ENCODE data around the gene IGF2R. TPM values are rescaled to one million over a fixed set of nuclear protein-coding genes. Genes with fewer than 3 reads are reported as not detected.
A peak's percentile ranks its signal among the peaks of the same experiment; 100 is the strongest.
"Not testable (repeated sequence)": the region's sequence is repeated elsewhere in the genome, so short reads cannot be mapped to it uniquely, and the experiment has no call there.

Gene IGF2R
- 81.5 TPM for polyA plus RNA-seq
- long read RNA-seq, donor 1, partial matches to known transcripts, result 36 of 38 reads
- long read RNA-seq, donor 1, other reads (novel, unspliced or antisense), result 0 of 38 reads
- long read RNA-seq, donor 2, full-length matches to known transcripts, result 5 of 15 reads
- long read RNA-seq, donor 2, partial matches to known transcripts, result 10 of 15 reads
- long read RNA-seq, donor 2, other reads (novel, unspliced or antisense), result 0 of 15 reads
- long read RNA-seq, donor 3, full-length matches to known transcripts, result 3 of 134 reads
- long read RNA-seq, donor 3, partial matches to known transcripts, result 131 of 134 reads
- long read RNA-seq, donor 3, other reads (novel, unspliced or antisense), result 0 of 134 reads
- long read RNA-seq, donor 4, result 0 reads
- long read RNA-seq, donor 5, result 0 reads
- long read RNA-seq, donor 6, full-length matches to known transcripts, result 1 of 20 reads
- long read RNA-seq, donor 6, partial matches to known transcripts, result 19 of 20 reads
- long read RNA-seq, donor 6, other reads (novel, unspliced or antisense), result 0 of 20 reads
- long read RNA-seq, donor 7, partial matches to known transcripts, result 0 of 2 reads
- long read RNA-seq, donor 7, other reads (novel, unspliced or antisense), result 0 of 2 reads
- long read RNA-seq, donor 8, partial matches to known transcripts, result 13 of 17 reads
- long read RNA-seq, donor 8, other reads (novel, unspliced or antisense), result 0 of 17 reads
- long read RNA-seq, donor 9, full-length matches to known transcripts, result 1 of 1 reads
- long read RNA-seq, donor 9, partial matches to known transcripts, result 0 of 1 reads
- long read RNA-seq, donor 9, other reads (novel, unspliced or antisense), result 0 of 1 reads
- long read RNA-seq, donor 10, partial matches to known transcripts, result 33 of 34 reads
- long read RNA-seq, donor 10, other reads (novel, unspliced or antisense), result 0 of 34 reads
- long read RNA-seq, donor 11, full-length matches to known transcripts, result 1 of 1 reads
- long read RNA-seq, donor 11, partial matches to known transcripts, result 0 of 1 reads
- long read RNA-seq, donor 11, other reads (novel, unspliced or antisense), result 0 of 1 reads

- Histone ChIP-seq H3K4me1 (ENCODE audit: control insufficient read depth, insufficient read depth, low read length) (peaks cover 16% of the 10 kb centered on the region), H3K27ac (ENCODE audit: low read length) (peak within 1 kb of the TSS; percentile 93), H3K36me3 (ENCODE audit: control insufficient read depth, insufficient read depth, low read length) (no peaks in the 10 kb centered on the region), H3K27me3 (ENCODE audit: control insufficient read depth, insufficient read depth, low read length) (peaks cover 21% of the 10 kb centered on the region), H3K4me3 (ENCODE audit: low read length) (peak within 1 kb of the TSS; percentile 81), H3K9me3 (ENCODE audit: control insufficient read depth, low read depth, low read length) (no peaks in the 10 kb centered on the region)
- no CpG with 5 or more reads among the region's 68 CpGs for WGBS (ENCODE audit: insufficient coverage, low lambda C conversion rate)
- peak; percentile 91 for DNase-seq
Observed at GRCh38 chr6:159968295-159969203, at the start of gene IGF2R. Gene IGF2R, plus strand, starts transcription at chr6:159969082. Its CDS starts 165 bp downstream, at chr6:159969247.

- Histone ChIP-seq H3K4me1 (ENCODE audit: control insufficient read depth, insufficient read depth, low read length) (no peaks in the 10 kb centered on the region), H3K36me3 (ENCODE audit: control insufficient read depth, insufficient read depth, low read length) (no peaks in the 10 kb centered on the region), H3K4me3 (ENCODE audit: low read length) (no peak overlapping the region), H3K9me3 (ENCODE audit: control insufficient read depth, low read depth, low read length) (no peaks in the 10 kb centered on the region), H3K27me3 (ENCODE audit: control insufficient read depth, insufficient read depth, low read length) (no peaks in the 10 kb centered on the region), H3K27ac (ENCODE audit: low read length) (no peak overlapping the region)
- WGBS (ENCODE audit: insufficient coverage, low lambda C conversion rate), result 100% methylated on average over 2 of the region's 6 CpGs
- DNase-seq, result no peak
Observed at GRCh38 chr6:159919800-159920199, 49.1 kb upstream of the IGF2R start.

GRCh38 chr6:159924150-159924549 lies 44.7 kb upstream of the IGF2R start:
- H3K9me3 ChIP-seq (ENCODE audit: control insufficient read depth, low read depth, low read length); H3K27ac ChIP-seq (ENCODE audit: low read length); H3K27me3 ChIP-seq (ENCODE audit: control insufficient read depth, insufficient read depth, low read length); DNase-seq; H3K4me1 ChIP-seq (ENCODE audit: control insufficient read depth, insufficient read depth, low read length); H3K4me3 ChIP-seq (ENCODE audit: low read length); H3K36me3 ChIP-seq (ENCODE audit: control insufficient read depth, insufficient read depth, low read length): not testable (repeated sequence)
- WGBS (ENCODE audit: insufficient coverage, low lambda C conversion rate), result no CpG with 5 or more reads among the region's 2 CpGs

GRCh38 chr6:159926542-159927203 lies 42.2 kb upstream of the IGF2R start:
- peaks cover 3% of the 10 kb centered on the region for H3K4me1 ChIP-seq (ENCODE audit: control insufficient read depth, insufficient read depth, low read length)
- no peak for DNase-seq

DNA sequence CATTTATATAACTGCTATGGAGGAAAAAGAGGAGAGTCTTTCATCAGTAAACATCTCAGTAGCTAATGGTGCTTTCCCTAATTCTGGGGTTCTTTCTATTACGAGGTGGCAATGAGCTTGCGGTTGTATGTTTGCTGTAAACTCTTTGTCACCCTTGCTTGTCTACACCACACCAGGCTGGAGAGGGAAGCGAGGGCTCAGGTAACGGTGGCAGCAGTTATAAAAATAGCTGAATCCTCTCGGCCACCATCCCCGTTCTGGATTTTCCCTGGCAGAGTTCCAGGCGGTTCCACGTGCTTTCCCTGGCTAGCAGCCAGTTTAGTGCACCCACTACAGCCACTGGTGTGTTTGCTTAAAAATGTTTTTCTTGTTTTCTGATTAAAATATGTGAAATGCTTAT lies 39.1 kb upstream of the IGF2R start:
- no peak overlapping the region for H3K27ac ChIP-seq (ENCODE audit: low read length)
- H3K27me3 ChIP-seq (ENCODE audit: control insufficient read depth, insufficient read depth, low read length), result peaks cover 10% of the 10 kb centered on the region
- H3K9me3 ChIP-seq (ENCODE audit: control insufficient read depth, low read depth, low read length), result no peaks in the 10 kb centered on the region
- DNase-seq, result peak in 1 of 2 donors; percentile 51
- no CpG with 5 or more reads among the region's 8 CpGs for WGBS (ENCODE audit: insufficient coverage, low lambda C conversion rate)
- no peaks in the 10 kb centered on the region for H3K36me3 ChIP-seq (ENCODE audit: control insufficient read depth, insufficient read depth, low read length)
- H3K4me1 ChIP-seq (ENCODE audit: control insufficient read depth, insufficient read depth, low read length), result peaks cover 3% of the 10 kb centered on the region
- no peak overlapping the region for H3K4me3 ChIP-seq (ENCODE audit: low read length)

More at GRCh38 chr6:159926542-159927203, 42.2 kb upstream of the IGF2R start:
- H3K36me3 ChIP-seq (ENCODE audit: control insufficient read depth, insufficient read depth, low read length), result no peaks in the 10 kb centered on the region
- no CpG with 5 or more reads among the region's 5 CpGs for WGBS (ENCODE audit: insufficient coverage, low lambda C conversion rate)
- H3K27me3 ChIP-seq (ENCODE audit: control insufficient read depth, insufficient read depth, low read length), result peaks cover 3% of the 10 kb centered on the region
- H3K4me3 ChIP-seq (ENCODE audit: low read length), result no peak overlapping the region
- no peaks in the 10 kb centered on the region for H3K9me3 ChIP-seq (ENCODE audit: control insufficient read depth, low read depth, low read length)
- no peak overlapping the region for H3K27ac ChIP-seq (ENCODE audit: low read length)

DNA sequence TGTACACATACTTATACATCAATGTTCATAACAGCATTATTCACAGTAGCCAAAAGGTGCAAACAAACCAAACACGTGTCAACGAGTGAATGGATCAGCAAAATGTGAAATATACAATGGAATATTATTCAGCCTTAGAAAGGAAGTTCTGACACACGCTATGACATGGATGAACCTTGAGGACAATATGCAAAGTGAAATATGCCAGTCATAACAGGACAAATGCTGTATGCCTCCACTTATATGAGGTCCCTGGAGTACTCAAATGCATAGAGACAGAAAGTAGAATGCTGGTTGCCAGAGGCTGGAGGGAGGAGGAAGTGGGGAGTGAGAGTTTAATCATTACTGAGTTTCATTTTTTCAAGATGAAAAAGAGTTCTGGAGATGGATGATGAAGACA lies 37.8 kb upstream of the IGF2R start:
- peaks cover 3% of the 10 kb centered on the region for H3K4me1 ChIP-seq (ENCODE audit: control insufficient read depth, insufficient read depth, low read length)
- WGBS (ENCODE audit: insufficient coverage, low lambda C conversion rate), result 100% methylated on average over 2 of the region's 3 CpGs
- H3K36me3 ChIP-seq (ENCODE audit: control insufficient read depth, insufficient read depth, low read length), result no peaks in the 10 kb centered on the region
- no peaks in the 10 kb centered on the region for H3K9me3 ChIP-seq (ENCODE audit: control insufficient read depth, low read depth, low read length)
- DNase-seq, result no peak
- peaks cover 18% of the 10 kb centered on the region for H3K27me3 ChIP-seq (ENCODE audit: control insufficient read depth, insufficient read depth, low read length)
- no peak overlapping the region for H3K27ac ChIP-seq (ENCODE audit: low read length)
- no peak overlapping the region for H3K4me3 ChIP-seq (ENCODE audit: low read length)

- no peak for DNase-seq
- H3K4me1 ChIP-seq (ENCODE audit: control insufficient read depth, insufficient read depth, low read length), result peaks cover 3% of the 10 kb centered on the region
- no CpG with 5 or more reads among the region's 4 CpGs for WGBS (ENCODE audit: insufficient coverage, low lambda C conversion rate)
Observed at GRCh38 chr6:159931846-159932245, 37.0 kb upstream of the IGF2R start.

GRCh38 chr6:159933077-159933476 lies 35.8 kb upstream of the IGF2R start:
- peaks cover 3% of the 10 kb centered on the region for H3K4me1 ChIP-seq (ENCODE audit: control insufficient read depth, insufficient read depth, low read length)
- no peaks in the 10 kb centered on the region for H3K36me3 ChIP-seq (ENCODE audit: control insufficient read depth, insufficient read depth, low read length)
- H3K27ac ChIP-seq (ENCODE audit: low read length), result no peak overlapping the region
- peaks cover 17% of the 10 kb centered on the region for H3K27me3 ChIP-seq (ENCODE audit: control insufficient read depth, insufficient read depth, low read length)
- no peaks in the 10 kb centered on the region for H3K9me3 ChIP-seq (ENCODE audit: control insufficient read depth, low read depth, low read length)
- 100% methylated on average over 1 of the region's 1 CpG for WGBS (ENCODE audit: insufficient coverage, low lambda C conversion rate)
- DNase-seq, result no peak
- H3K4me3 ChIP-seq (ENCODE audit: low read length), result no peak overlapping the region

More at GRCh38 chr6:159931846-159932245, 37.0 kb upstream of the IGF2R start:
- Histone ChIP-seq H3K4me3 (ENCODE audit: low read length) (no peak overlapping the region), H3K27ac (ENCODE audit: low read length) (no peak overlapping the region), H3K36me3 (ENCODE audit: control insufficient read depth, insufficient read depth, low read length) (no peaks in the 10 kb centered on the region), H3K27me3 (ENCODE audit: control insufficient read depth, insufficient read depth, low read length) (peaks cover 17% of the 10 kb centered on the region), H3K9me3 (ENCODE audit: control insufficient read depth, low read depth, low read length) (no peaks in the 10 kb centered on the region)

- H3K4me3 ChIP-seq (ENCODE audit: low read length), result no peak overlapping the region
- no peak for DNase-seq
- WGBS (ENCODE audit: insufficient coverage, low lambda C conversion rate), result no CpG with 5 or more reads among the region's 4 CpGs
- no peaks in the 10 kb centered on the region for H3K9me3 ChIP-seq (ENCODE audit: control insufficient read depth, low read depth, low read length)
- peaks cover 3% of the 10 kb centered on the region for H3K4me1 ChIP-seq (ENCODE audit: control insufficient read depth, insufficient read depth, low read length)
- H3K27ac ChIP-seq (ENCODE audit: low read length), result no peak overlapping the region
- H3K36me3 ChIP-seq (ENCODE audit: control insufficient read depth, insufficient read depth, low read length), result no peaks in the 10 kb centered on the region
- peaks cover 17% of the 10 kb centered on the region for H3K27me3 ChIP-seq (ENCODE audit: control insufficient read depth, insufficient read depth, low read length)
Observed at GRCh38 chr6:159934181-159934580, 34.7 kb upstream of the IGF2R start.
